ENCODE measurements around the gene SYNE2.
A peak's percentile ranks its signal among the peaks of the same experiment; 100 is the strongest.
"Not testable (repeated sequence)": the region's sequence is repeated elsewhere in the genome, so short reads cannot be mapped to it uniquely, and the experiment has no call there.

Gene SYNE2

GRCh38 chr14:64035143-64035542 lies 182.3 kb downstream of the SYNE2 start:
- DNase-seq (ENCODE audit: low spot score in 2 of 2) (no peak), ATAC-seq (replicated peaks; ENCODE audit: extremely low read depth, poor library complexity, severe bottlenecking) (no peak)
- Mint-ChIP-seq H3K36me3 (ENCODE audit: insufficient read depth) (peaks cover 50% of the 10 kb centered on the region), H3K9me3 (no peaks in the 10 kb centered on the region), H3K27ac (ENCODE audit: low read depth) (no peak overlapping the region), H3K27me3 (no peaks in the 10 kb centered on the region), H3K4me1 (peaks cover 10% of the 10 kb centered on the region), H3K4me3 (no peak overlapping the region)

- H3K27me3 Mint-ChIP-seq; DNase-seq (ENCODE audit: low spot score in 2 of 2); H3K4me3 Mint-ChIP-seq; H3K9me3 Mint-ChIP-seq; ATAC-seq (replicated peaks; ENCODE audit: extremely low read depth, poor library complexity, severe bottlenecking): not testable (repeated sequence)
- Mint-ChIP-seq H3K4me1 (peaks cover 11% of the 10 kb centered on the region), H3K36me3 (ENCODE audit: insufficient read depth) (peaks cover 29% of the 10 kb centered on the region), H3K27ac (ENCODE audit: low read depth) (peak overlapping the region; percentile 49)
These were observed 185.3 kb downstream of the SYNE2 start for GRCh38 chr14:64037869-64038745.

- ATAC-seq (replicated peaks; ENCODE audit: extremely low read depth, poor library complexity, severe bottlenecking): no peak
- H3K27me3 Mint-ChIP-seq: no peaks in the 10 kb centered on the region
- H3K4me1 Mint-ChIP-seq: peaks cover 11% of the 10 kb centered on the region
- no peak for DNase-seq (ENCODE audit: low spot score in 2 of 2)
- no peak overlapping the region for H3K27ac Mint-ChIP-seq (ENCODE audit: low read depth)
- H3K4me3 Mint-ChIP-seq: no peak overlapping the region
- H3K36me3 Mint-ChIP-seq (ENCODE audit: insufficient read depth): peaks cover 28% of the 10 kb centered on the region
- H3K9me3 Mint-ChIP-seq: peaks cover 7% of the 10 kb centered on the region
These were observed 186.2 kb downstream of the SYNE2 start for GRCh38 chr14:64038841-64039542.

- Mint-ChIP-seq H3K4me3 (no peak overlapping the region), H3K27me3 (no peaks in the 10 kb centered on the region), H3K4me1 (peaks cover 11% of the 10 kb centered on the region), H3K36me3 (ENCODE audit: insufficient read depth) (peaks cover 25% of the 10 kb centered on the region), H3K9me3 (peaks cover 7% of the 10 kb centered on the region), H3K27ac (ENCODE audit: low read depth) (peak overlapping the region; percentile 9)
- DNase-seq (ENCODE audit: low spot score in 2 of 2) (no peak), ATAC-seq (replicated peaks; ENCODE audit: extremely low read depth, poor library complexity, severe bottlenecking) (no peak)
These were observed 187.2 kb downstream of the SYNE2 start for GRCh38 chr14:64040044-64040443.

- Mint-ChIP-seq H3K4me1 (peaks cover 11% of the 10 kb centered on the region), H3K36me3 (ENCODE audit: insufficient read depth) (peaks cover 17% of the 10 kb centered on the region), H3K27ac (ENCODE audit: low read depth) (peak overlapping the region; percentile 29)
- not testable (repeated sequence) for DNase-seq (ENCODE audit: low spot score in 2 of 2); ATAC-seq (replicated peaks; ENCODE audit: extremely low read depth, poor library complexity, severe bottlenecking); H3K9me3 Mint-ChIP-seq; H3K4me3 Mint-ChIP-seq; H3K27me3 Mint-ChIP-seq
These were observed 190.5 kb downstream of the SYNE2 start for GRCh38 chr14:64043296-64043695.

- DNase-seq (ENCODE audit: low spot score in 2 of 2) (no peak), ATAC-seq (replicated peaks; ENCODE audit: extremely low read depth, poor library complexity, severe bottlenecking) (no peak)
- no peaks in the 10 kb centered on the region for H3K27me3 Mint-ChIP-seq
- no peak overlapping the region for H3K4me3 Mint-ChIP-seq
- peaks cover 6% of the 10 kb centered on the region for H3K4me1 Mint-ChIP-seq
- no peak overlapping the region for H3K27ac Mint-ChIP-seq (ENCODE audit: low read depth)
- peaks cover 7% of the 10 kb centered on the region for H3K9me3 Mint-ChIP-seq
- H3K36me3 Mint-ChIP-seq (ENCODE audit: insufficient read depth): peaks cover 29% of the 10 kb centered on the region
These were observed 192.3 kb downstream of the SYNE2 start for GRCh38 chr14:64045091-64045490.

- Mint-ChIP-seq H3K36me3 (ENCODE audit: insufficient read depth) (peaks cover 54% of the 10 kb centered on the region), H3K4me3 (no peak overlapping the region), H3K4me1 (no peaks in the 10 kb centered on the region), H3K27ac (ENCODE audit: low read depth) (no peak overlapping the region), H3K27me3 (no peaks in the 10 kb centered on the region), H3K9me3 (no peaks in the 10 kb centered on the region)
- DNase-seq (ENCODE audit: low spot score in 2 of 2) (no peak), ATAC-seq (replicated peaks; ENCODE audit: extremely low read depth, poor library complexity, severe bottlenecking) (no peak)
These were observed 197.0 kb downstream of the SYNE2 start for GRCh38 chr14:64049616-64050381.

- H3K4me1 Mint-ChIP-seq: peaks cover 12% of the 10 kb centered on the region
- peak overlapping the region; percentile 38 for H3K27ac Mint-ChIP-seq (ENCODE audit: low read depth)
These were observed 201.2 kb downstream of the SYNE2 start for GRCh38 chr14:64053694-64054669.

GRCh38 chr14:64059454-64060198 lies 206.8 kb downstream of the SYNE2 start:
- Mint-ChIP-seq H3K36me3 (ENCODE audit: insufficient read depth) (peaks cover 56% of the 10 kb centered on the region), H3K9me3 (no peaks in the 10 kb centered on the region), H3K4me3 (no peak overlapping the region), H3K27me3 (no peaks in the 10 kb centered on the region), H3K27ac (ENCODE audit: low read depth) (peak overlapping the region; percentile 61), H3K4me1 (peaks cover 37% of the 10 kb centered on the region)
- ATAC-seq (replicated peaks; ENCODE audit: extremely low read depth, poor library complexity, severe bottlenecking) (no peak), DNase-seq (ENCODE audit: low spot score in 2 of 2) (no peak)

More at GRCh38 chr14:64053694-64054669, 201.2 kb downstream of the SYNE2 start:
- ATAC-seq (replicated peaks; ENCODE audit: extremely low read depth, poor library complexity, severe bottlenecking): no peak
- H3K27me3 Mint-ChIP-seq: no peaks in the 10 kb centered on the region
- no peaks in the 10 kb centered on the region for H3K9me3 Mint-ChIP-seq
- peaks cover 68% of the 10 kb centered on the region for H3K36me3 Mint-ChIP-seq (ENCODE audit: insufficient read depth)
- H3K4me3 Mint-ChIP-seq: no peak overlapping the region
- DNase-seq (ENCODE audit: low spot score in 2 of 2): no peak

- no peak overlapping the region for H3K4me3 Mint-ChIP-seq
- ATAC-seq (replicated peaks; ENCODE audit: extremely low read depth, poor library complexity, severe bottlenecking) (no peak), DNase-seq (ENCODE audit: low spot score in 2 of 2) (no peak)
- H3K27me3 Mint-ChIP-seq: no peaks in the 10 kb centered on the region
- no peak overlapping the region for H3K27ac Mint-ChIP-seq (ENCODE audit: low read depth)
- H3K4me1 Mint-ChIP-seq: peaks cover 37% of the 10 kb centered on the region
- peaks cover 61% of the 10 kb centered on the region for H3K36me3 Mint-ChIP-seq (ENCODE audit: insufficient read depth)
- H3K9me3 Mint-ChIP-seq: no peaks in the 10 kb centered on the region
These were observed 207.4 kb downstream of the SYNE2 start for GRCh38 chr14:64060199-64060545.

GRCh38 chr14:64060648-64061096 lies 207.9 kb downstream of the SYNE2 start:
- H3K4me3 Mint-ChIP-seq: no peak overlapping the region
- H3K4me1 Mint-ChIP-seq: peaks cover 37% of the 10 kb centered on the region
- no peak for ATAC-seq (replicated peaks; ENCODE audit: extremely low read depth, poor library complexity, severe bottlenecking)
- no peak overlapping the region for H3K27ac Mint-ChIP-seq (ENCODE audit: low read depth)
- H3K27me3 Mint-ChIP-seq: no peaks in the 10 kb centered on the region
- no peaks in the 10 kb centered on the region for H3K9me3 Mint-ChIP-seq
- H3K36me3 Mint-ChIP-seq (ENCODE audit: insufficient read depth): peaks cover 65% of the 10 kb centered on the region
- no peak for DNase-seq (ENCODE audit: low spot score in 2 of 2)
